Measurements from ENCODE around the gene EOLA1. TPM values are rescaled to one million over a fixed set of nuclear protein-coding genes. Genes with fewer than 3 reads are reported as not detected.
"Not testable (repeated sequence)": the region's sequence is repeated elsewhere in the genome, so short reads cannot be mapped to it uniquely, and the experiment has no call there.

The EOLA1 gene
- total RNA-seq, 2 experiments from 2014 or later = 31.8 to 36.4 TPM

DNA sequence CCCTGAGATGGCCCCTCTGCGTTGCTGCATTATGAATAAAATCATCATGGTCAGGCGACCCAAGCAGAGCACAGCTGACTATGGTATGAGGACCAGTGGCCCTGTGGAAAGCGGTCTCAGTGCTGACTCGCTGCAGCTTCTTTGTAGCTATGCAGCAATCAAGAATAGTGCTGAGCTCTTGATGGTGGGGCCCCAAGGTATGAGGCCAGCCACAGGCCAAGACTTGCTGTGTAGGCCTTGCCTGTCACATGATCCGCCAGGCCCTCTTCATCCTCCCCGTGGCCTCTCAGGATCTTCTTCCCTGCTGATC is 11.1 kb downstream of the EOLA1 start:
- POLR2A ChIA-PET; H3K27ac Mint-ChIP-seq; DNase-seq; H3K9me3 Mint-ChIP-seq; CTCF ChIA-PET; H3K4me3 Mint-ChIP-seq; H3K27me3 Mint-ChIP-seq; H3K4me1 Mint-ChIP-seq; H3K36me3 Mint-ChIP-seq (ENCODE audit: low read depth): not testable (repeated sequence)

DNA sequence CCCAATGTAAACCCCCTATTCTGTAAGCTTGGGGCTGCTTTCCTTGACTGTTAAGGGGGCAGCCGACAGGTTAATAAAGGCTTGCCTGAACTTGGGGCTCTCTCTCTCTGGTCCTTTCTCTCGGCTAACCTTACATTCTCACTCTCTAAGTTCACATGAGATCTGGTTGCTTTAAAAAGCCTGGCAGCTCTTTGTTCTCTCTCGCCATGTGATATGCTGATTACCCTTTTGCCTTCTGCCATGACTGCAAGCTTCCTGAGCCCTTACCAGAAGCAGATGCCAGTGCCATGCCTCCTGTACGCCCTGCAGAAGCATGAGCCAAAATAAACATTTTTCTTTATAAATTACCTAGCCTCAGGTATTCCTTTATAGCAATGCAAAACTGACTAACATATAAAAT is 14.4 kb downstream of the EOLA1 start:
- H3K4me3 Mint-ChIP-seq; H3K9me3 Mint-ChIP-seq; POLR2A ChIA-PET; H3K36me3 Mint-ChIP-seq (ENCODE audit: low read depth); H3K27ac Mint-ChIP-seq; H3K27me3 Mint-ChIP-seq; H3K4me1 Mint-ChIP-seq; CTCF ChIA-PET; DNase-seq: not testable (repeated sequence)

DNA sequence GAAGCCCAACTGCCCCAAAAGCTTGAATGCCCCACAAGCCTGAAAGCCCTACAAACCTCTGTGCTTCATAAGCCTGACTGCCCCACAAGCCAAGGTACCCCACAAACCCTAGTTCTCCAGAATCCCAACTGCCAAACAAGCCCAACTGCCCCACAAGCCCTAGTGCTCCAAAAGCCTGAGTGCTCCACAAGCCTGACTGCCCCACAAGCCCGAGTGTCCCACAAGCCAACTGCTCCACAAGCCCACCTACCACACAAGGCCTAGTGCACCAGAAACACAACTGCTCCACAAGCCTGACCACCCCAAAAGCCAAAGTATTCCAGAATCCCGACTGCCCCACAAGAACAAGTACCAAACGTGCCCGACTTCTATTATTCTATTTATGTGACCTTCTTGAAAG is 22.5 kb downstream of the EOLA1 start:
- H3K4me3 Mint-ChIP-seq = no peak overlapping the region
- no peak overlapping the region for H3K27ac Mint-ChIP-seq
- no peaks in the 10 kb centered on the region for H3K27me3 Mint-ChIP-seq
- H3K9me3 Mint-ChIP-seq = no peaks in the 10 kb centered on the region
- no peaks in the 10 kb centered on the region for H3K4me1 Mint-ChIP-seq
- H3K36me3 Mint-ChIP-seq (ENCODE audit: low read depth) = no peaks in the 10 kb centered on the region
- CTCF ChIA-PET = no interaction called here
- POLR2A ChIA-PET = no interaction called here
- DNase-seq = no peak

- H3K4me1 Mint-ChIP-seq = peaks cover 19% of the 10 kb centered on the region
- H3K27ac Mint-ChIP-seq = no peak overlapping the region
- H3K36me3 Mint-ChIP-seq (ENCODE audit: low read depth) = no peaks in the 10 kb centered on the region
- DNase-seq = no peak
- no peak overlapping the region for H3K4me3 Mint-ChIP-seq
- no peaks in the 10 kb centered on the region for H3K9me3 Mint-ChIP-seq
- CTCF ChIA-PET = no interaction called here
- H3K27me3 Mint-ChIP-seq = no peaks in the 10 kb centered on the region
- POLR2A ChIA-PET = no interaction called here
These were observed 27.0 kb downstream of the EOLA1 start for GRCh38 chrX:149567621-149568417.

GRCh38 chrX:149568701-149569296 is 28.0 kb downstream of the EOLA1 start:
- CTCF ChIA-PET = no interaction called here
- Mint-ChIP-seq H3K4me3 (no peak overlapping the region), H3K27ac (no peak overlapping the region), H3K27me3 (no peaks in the 10 kb centered on the region), H3K9me3 (no peaks in the 10 kb centered on the region), H3K4me1 (peaks cover 21% of the 10 kb centered on the region), H3K36me3 (ENCODE audit: low read depth) (no peaks in the 10 kb centered on the region)
- POLR2A ChIA-PET = no interaction called here
- DNase-seq = no peak

- no peak for DNase-seq
- no peaks in the 10 kb centered on the region for H3K27me3 Mint-ChIP-seq
- peaks cover 21% of the 10 kb centered on the region for H3K4me1 Mint-ChIP-seq
- no peak overlapping the region for H3K27ac Mint-ChIP-seq
- H3K36me3 Mint-ChIP-seq (ENCODE audit: low read depth) = no peaks in the 10 kb centered on the region
- POLR2A ChIA-PET = no interaction called here
- no peaks in the 10 kb centered on the region for H3K9me3 Mint-ChIP-seq
- CTCF ChIA-PET = no interaction called here
- no peak overlapping the region for H3K4me3 Mint-ChIP-seq
These were observed 29.0 kb downstream of the EOLA1 start for GRCh38 chrX:149569770-149570169.

DNA sequence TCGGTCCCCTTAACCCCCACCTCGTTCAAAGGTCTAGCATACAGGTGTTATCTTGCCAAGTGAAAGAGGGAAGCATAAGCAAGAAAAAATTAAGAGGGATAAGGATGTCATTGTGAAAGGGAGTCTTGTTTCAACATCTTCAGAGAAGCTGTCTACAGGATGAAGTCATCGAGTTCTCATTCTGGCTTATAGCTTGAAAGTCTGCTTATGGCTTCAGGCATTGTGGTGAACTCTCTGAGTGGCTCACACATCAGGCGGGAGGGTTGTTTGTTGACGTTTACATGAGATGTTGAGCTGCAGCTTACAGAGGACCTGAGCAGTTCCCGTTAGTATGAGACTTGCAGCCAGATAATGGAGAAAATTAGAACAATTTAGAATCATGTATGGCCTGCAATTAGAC is 29.9 kb downstream of the EOLA1 start:
- no peak for DNase-seq
- Mint-ChIP-seq H3K9me3 (no peaks in the 10 kb centered on the region), H3K27me3 (no peaks in the 10 kb centered on the region), H3K4me3 (no peak overlapping the region), H3K36me3 (ENCODE audit: low read depth) (no peaks in the 10 kb centered on the region), H3K4me1 (peaks cover 21% of the 10 kb centered on the region), H3K27ac (no peak overlapping the region)
- ChIA-PET CTCF (no interaction called here), POLR2A (no interaction called here)

GRCh38 chrX:149571770-149572169 is 31.0 kb downstream of the EOLA1 start:
- H3K27ac Mint-ChIP-seq = no peak overlapping the region
- CTCF ChIA-PET = no interaction called here
- no peak overlapping the region for H3K4me3 Mint-ChIP-seq
- DNase-seq = no peak
- H3K9me3 Mint-ChIP-seq = no peaks in the 10 kb centered on the region
- H3K4me1 Mint-ChIP-seq = peaks cover 21% of the 10 kb centered on the region
- H3K36me3 Mint-ChIP-seq (ENCODE audit: low read depth) = no peaks in the 10 kb centered on the region
- POLR2A ChIA-PET = no interaction called here
- H3K27me3 Mint-ChIP-seq = no peaks in the 10 kb centered on the region

DNA sequence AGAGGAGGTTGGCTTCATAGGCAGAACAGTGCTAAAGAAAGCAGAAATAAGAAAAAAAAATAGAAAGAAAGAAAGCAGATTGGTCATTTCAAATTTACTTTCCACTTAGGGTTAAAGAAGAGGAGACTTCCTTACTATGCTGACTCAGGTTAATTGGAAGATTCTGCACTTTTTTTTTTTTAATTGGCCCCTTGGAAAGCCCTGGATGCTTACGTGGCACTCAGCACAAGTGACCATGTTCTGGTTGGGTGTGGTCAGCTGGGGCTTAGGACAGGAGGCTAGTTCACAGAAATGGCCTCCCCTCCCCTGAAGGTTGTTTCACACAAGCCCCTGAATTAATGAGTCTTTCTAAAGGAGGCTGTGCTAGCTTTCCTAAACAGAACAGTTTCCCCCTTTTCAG is 31.9 kb downstream of the EOLA1 start:
- ChIA-PET CTCF (no interaction called here), POLR2A (no interaction called here)
- no peaks in the 10 kb centered on the region for H3K27me3 Mint-ChIP-seq
- H3K4me1 Mint-ChIP-seq = peaks cover 21% of the 10 kb centered on the region
- H3K27ac Mint-ChIP-seq = peak overlapping the region; percentile 74
- no peaks in the 10 kb centered on the region for H3K9me3 Mint-ChIP-seq
- H3K36me3 Mint-ChIP-seq (ENCODE audit: low read depth) = no peaks in the 10 kb centered on the region
- H3K4me3 Mint-ChIP-seq = peak overlapping the region; percentile 44
- no peak for DNase-seq

DNA sequence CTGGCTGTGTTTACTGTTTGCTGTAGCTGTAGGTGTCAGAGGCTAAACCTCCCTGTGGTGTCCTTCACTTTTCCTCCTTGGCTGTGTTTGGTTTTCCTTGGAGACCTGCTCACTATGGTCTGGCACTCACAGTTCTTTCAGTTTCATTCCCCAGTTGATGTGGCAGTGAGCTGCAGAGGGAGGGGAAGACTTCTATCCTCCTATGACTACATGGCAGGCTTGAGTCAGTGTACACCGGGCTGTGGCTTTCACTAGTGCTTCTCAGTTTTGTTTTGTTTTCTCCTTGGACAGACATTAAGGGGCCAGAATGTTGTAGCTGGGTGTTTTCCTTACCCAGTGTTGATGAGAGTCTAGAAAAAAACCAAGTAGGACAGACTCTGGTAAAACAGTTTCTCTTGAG is 32.6 kb downstream of the EOLA1 start:
- H3K36me3 Mint-ChIP-seq (ENCODE audit: low read depth); H3K27ac Mint-ChIP-seq; POLR2A ChIA-PET; H3K4me3 Mint-ChIP-seq; DNase-seq; CTCF ChIA-PET; H3K9me3 Mint-ChIP-seq; H3K27me3 Mint-ChIP-seq: not testable (repeated sequence)
- peaks cover 21% of the 10 kb centered on the region for H3K4me1 Mint-ChIP-seq

GRCh38 chrX:149585631-149586030 is 44.8 kb downstream of the EOLA1 start:
- CTCF ChIA-PET; H3K27ac Mint-ChIP-seq; H3K9me3 Mint-ChIP-seq; POLR2A ChIA-PET; H3K36me3 Mint-ChIP-seq (ENCODE audit: low read depth); H3K4me1 Mint-ChIP-seq; H3K27me3 Mint-ChIP-seq; DNase-seq; H3K4me3 Mint-ChIP-seq: not testable (repeated sequence)

GRCh38 chrX:149587359-149587758 is 46.5 kb downstream of the EOLA1 start, which contains the start of gene MAGEA9B:
TSS of gene MAGEA9B (minus strand) at chrX:149587459. CDS start at chrX:149583179, 4,280 bp downstream.
- H3K36me3 Mint-ChIP-seq (ENCODE audit: low read depth); H3K4me3 Mint-ChIP-seq; CTCF ChIA-PET; DNase-seq; H3K27ac Mint-ChIP-seq; H3K4me1 Mint-ChIP-seq; POLR2A ChIA-PET; H3K27me3 Mint-ChIP-seq; H3K9me3 Mint-ChIP-seq: not testable (repeated sequence)

DNA sequence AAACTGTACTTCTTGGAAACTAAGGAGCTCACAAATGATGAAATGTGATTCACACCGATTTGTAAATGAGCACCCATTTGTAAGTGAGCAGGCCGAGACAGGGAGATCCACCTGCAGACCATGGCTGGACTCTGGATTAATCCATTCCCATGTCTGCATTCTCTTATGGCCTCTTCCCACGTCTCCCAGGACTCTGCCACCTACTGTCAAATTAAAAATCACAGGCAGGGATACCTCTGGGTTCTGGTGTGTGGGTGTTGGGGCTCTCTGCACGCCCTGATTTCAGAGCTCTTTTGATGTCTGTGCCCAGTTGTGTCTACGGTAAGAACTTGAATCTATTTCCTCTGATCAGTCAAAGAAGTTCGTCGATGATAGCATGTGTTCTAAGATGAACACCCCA is 50.2 kb downstream of the EOLA1 start:
- H3K27me3 Mint-ChIP-seq; H3K36me3 Mint-ChIP-seq (ENCODE audit: low read depth); H3K9me3 Mint-ChIP-seq; H3K4me1 Mint-ChIP-seq; H3K4me3 Mint-ChIP-seq; H3K27ac Mint-ChIP-seq; POLR2A ChIA-PET; DNase-seq; CTCF ChIA-PET: not testable (repeated sequence)

DNA sequence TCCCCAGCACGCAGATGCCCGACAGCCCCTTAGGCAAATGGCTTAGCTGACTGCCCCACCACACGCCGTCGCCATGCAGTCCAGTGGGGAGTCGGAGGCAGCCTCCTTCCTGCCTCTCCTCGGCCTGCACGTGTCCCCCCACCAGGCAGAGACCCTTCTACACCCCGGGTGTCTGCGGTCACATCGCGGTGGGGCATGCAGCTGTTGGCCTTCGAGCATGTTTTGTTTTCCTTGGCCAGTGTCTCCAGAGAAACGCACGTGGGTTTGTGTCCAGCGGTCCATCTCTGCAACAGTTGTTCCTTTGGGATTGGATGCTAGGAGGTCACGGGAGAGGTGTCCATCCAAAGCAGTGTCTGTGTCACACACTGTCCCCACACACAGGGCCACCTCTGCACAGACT is 54.4 kb downstream of the EOLA1 start, which contains the start of gene HSFX2:
HSFX2 (minus strand) TSS at position 101 of the 400 bp plus-strand sequence. CDS start 614 bp downstream, outside the sequence.
- H3K27me3 Mint-ChIP-seq; POLR2A ChIA-PET; CTCF ChIA-PET; H3K4me3 Mint-ChIP-seq; H3K27ac Mint-ChIP-seq; H3K4me1 Mint-ChIP-seq; H3K9me3 Mint-ChIP-seq; DNase-seq; H3K36me3 Mint-ChIP-seq (ENCODE audit: low read depth): not testable (repeated sequence)
